Measurements from ENCODE around the gene KRI1.

KRI1 gene

GRCh38 chr19:10565567-10566407 lies at the start of gene KRI1:
Gene KRI1, minus strand, starts transcription at chr19:10566010. Its CDS starts 11 bp downstream, at chr19:10565999.
- TF ChIP-seq, protein P1, sequence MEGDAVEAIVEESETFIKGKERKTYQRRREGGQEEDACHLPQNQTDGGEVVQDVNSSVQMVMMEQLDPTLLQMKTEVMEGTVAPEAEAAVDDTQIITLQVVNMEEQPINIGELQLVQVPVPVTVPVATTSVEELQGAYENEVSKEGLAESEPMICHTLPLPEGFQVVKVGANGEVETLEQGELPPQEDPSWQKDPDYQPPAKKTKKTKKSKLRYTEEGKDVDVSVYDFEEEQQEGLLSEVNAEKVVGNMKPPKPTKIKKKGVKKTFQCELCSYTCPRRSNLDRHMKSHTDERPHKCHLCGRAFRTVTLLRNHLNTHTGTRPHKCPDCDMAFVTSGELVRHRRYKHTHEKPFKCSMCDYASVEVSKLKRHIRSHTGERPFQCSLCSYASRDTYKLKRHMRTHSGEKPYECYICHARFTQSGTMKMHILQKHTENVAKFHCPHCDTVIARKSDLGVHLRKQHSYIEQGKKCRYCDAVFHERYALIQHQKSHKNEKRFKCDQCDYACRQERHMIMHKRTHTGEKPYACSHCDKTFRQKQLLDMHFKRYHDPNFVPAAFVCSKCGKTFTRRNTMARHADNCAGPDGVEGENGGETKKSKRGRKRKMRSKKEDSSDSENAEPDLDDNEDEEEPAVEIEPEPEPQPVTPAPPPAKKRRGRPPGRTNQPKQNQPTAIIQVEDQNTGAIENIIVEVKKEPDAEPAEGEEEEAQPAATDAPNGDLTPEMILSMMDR (IDR thresholded peaks at IDR 0.05) = peak; percentile 13 to 53
- Histone ChIP-seq H3K4me3 (peak within 1 kb of the TSS; percentile 91 to 94), H3K9me3 (no peaks in the 10 kb centered on the region), H3K36me3 (peaks cover 5 to 22% (median 6%) of the 10 kb centered on the region in 3 donors), H3K27ac (peak within 1 kb of the TSS; percentile 91 to 92), H3K27me3 (no peaks in the 10 kb centered on the region), H3K4me1 (peaks cover 0 to 42% (median 32%) of the 10 kb centered on the region in 4 donors)
- intact Hi-C loops (cut with DNase I; ENCODE audit: low total_unique reads) = loop anchor here (5.0 to 10.0 kb wide), 2 partner anchors 63 to 161 kb away; partner anchors contain the start of genes CDC37 and KEAP1
- peak; percentile 98 to 99 for DNase-seq

DNA sequence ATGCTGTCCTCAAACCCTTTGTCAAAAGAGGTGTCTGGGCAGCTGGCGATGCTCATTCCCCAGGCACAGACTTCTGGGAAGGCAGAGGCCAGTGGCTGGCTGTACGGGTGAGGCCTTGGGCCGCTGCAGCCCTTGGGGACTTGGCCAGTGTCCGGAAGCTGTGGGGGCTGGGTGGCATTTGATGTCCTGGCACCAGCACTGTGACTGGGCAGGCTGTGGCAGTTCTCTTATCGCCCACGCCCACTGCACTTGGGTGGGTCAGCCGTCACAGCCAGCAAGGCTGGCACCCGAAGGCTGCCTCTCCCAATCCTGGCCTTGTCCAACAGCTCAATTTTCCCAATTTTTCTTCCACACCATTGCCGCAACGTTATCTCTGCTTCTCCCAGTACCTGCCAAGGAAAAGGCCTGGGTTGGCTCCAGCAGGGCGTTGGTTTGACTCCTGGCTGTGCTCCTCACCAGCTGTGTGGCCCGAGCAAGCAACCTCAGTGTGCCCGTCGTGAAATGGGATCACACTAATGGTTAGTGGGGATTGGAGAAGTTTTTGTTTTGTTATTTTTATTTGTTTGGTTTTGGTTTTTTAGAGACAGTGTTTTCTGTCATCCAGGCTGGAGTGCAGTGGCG lies 46.8 kb upstream of the KRI1 start:
- peaks cover 0 to 83% (median 49%) of the 10 kb centered on the region in 4 donors for H3K4me1 ChIP-seq
- intact Hi-C loops (cut with DNase I; ENCODE audit: low total_unique reads) = no loop called here
- DNase-seq = peak; percentile 81 to 97
- peak overlapping the region in 1 of 2 donors; percentile 21 for H3K4me3 ChIP-seq
- H3K27ac ChIP-seq = peak overlapping the region; percentile 72 to 75
- no peaks in the 10 kb centered on the region for H3K27me3 ChIP-seq
- TF ChIP-seq, protein P1 (IDR thresholded peaks at IDR 0.05) = no peak
- no peaks in the 10 kb centered on the region for H3K36me3 ChIP-seq
- H3K9me3 ChIP-seq = no peaks in the 10 kb centered on the region

GRCh38 chr19:10611907-10612306 lies 46.1 kb upstream of the KRI1 start:
- intact Hi-C loops (cut with DNase I; ENCODE audit: low total_unique reads) = no loop called here
- Histone ChIP-seq H3K27me3 (no peaks in the 10 kb centered on the region), H3K9me3 (no peaks in the 10 kb centered on the region), H3K4me3 (no peak overlapping the region), H3K4me1 (peaks cover 0 to 76% (median 42%) of the 10 kb centered on the region in 4 donors), H3K27ac (peak overlapping the region; percentile 72 to 75), H3K36me3 (no peaks in the 10 kb centered on the region)
- TF ChIP-seq, protein P1 (IDR thresholded peaks at IDR 0.05) = no peak
- DNase-seq = no peak

- no peak for DNase-seq
- Histone ChIP-seq H3K4me3 (peak overlapping the region; percentile 88 to 97), H3K27ac (peak overlapping the region; percentile 96 to 98), H3K9me3 (no peaks in the 10 kb centered on the region), H3K36me3 (no peaks in the 10 kb centered on the region), H3K27me3 (no peaks in the 10 kb centered on the region), H3K4me1 (peaks cover 0 to 50% (median 26%) of the 10 kb centered on the region in 4 donors)
- TF ChIP-seq, protein P1 (IDR thresholded peaks at IDR 0.05) = no peak
- intact Hi-C loops (cut with DNase I; ENCODE audit: low total_unique reads) = no loop called here
These were observed 38.7 kb upstream of the KRI1 start for GRCh38 chr19:10604460-10604980.

GRCh38 chr19:10603873-10604459 lies 38.2 kb upstream of the KRI1 start:
- H3K9me3 ChIP-seq = no peaks in the 10 kb centered on the region

More at GRCh38 chr19:10603873-10604459, 38.2 kb upstream of the KRI1 start:
- DNase-seq = peak; percentile 36 to 80
- peak overlapping the region; percentile 96 to 98 for H3K27ac ChIP-seq
- TF ChIP-seq, protein P1 (IDR thresholded peaks at IDR 0.05) = no peak
- H3K4me3 ChIP-seq = peak overlapping the region; percentile 88 to 97
- H3K36me3 ChIP-seq = no peaks in the 10 kb centered on the region
- H3K4me1 ChIP-seq = peaks cover 0 to 45% (median 24%) of the 10 kb centered on the region in 4 donors
- intact Hi-C loops (cut with DNase I; ENCODE audit: low total_unique reads) = no loop called here
- no peaks in the 10 kb centered on the region for H3K27me3 ChIP-seq

Measured in tibial artery (tissue), 4 donors.